ENCODE data around the gene HFE.
"Not testable (repeated sequence)": the region's sequence is repeated elsewhere in the genome, so short reads cannot be mapped to it uniquely, and the experiment has no call there.

The HFE gene, protein sequence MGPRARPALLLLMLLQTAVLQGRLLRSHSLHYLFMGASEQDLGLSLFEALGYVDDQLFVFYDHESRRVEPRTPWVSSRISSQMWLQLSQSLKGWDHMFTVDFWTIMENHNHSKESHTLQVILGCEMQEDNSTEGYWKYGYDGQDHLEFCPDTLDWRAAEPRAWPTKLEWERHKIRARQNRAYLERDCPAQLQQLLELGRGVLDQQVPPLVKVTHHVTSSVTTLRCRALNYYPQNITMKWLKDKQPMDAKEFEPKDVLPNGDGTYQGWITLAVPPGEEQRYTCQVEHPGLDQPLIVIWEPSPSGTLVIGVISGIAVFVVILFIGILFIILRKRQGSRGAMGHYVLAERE

DNA sequence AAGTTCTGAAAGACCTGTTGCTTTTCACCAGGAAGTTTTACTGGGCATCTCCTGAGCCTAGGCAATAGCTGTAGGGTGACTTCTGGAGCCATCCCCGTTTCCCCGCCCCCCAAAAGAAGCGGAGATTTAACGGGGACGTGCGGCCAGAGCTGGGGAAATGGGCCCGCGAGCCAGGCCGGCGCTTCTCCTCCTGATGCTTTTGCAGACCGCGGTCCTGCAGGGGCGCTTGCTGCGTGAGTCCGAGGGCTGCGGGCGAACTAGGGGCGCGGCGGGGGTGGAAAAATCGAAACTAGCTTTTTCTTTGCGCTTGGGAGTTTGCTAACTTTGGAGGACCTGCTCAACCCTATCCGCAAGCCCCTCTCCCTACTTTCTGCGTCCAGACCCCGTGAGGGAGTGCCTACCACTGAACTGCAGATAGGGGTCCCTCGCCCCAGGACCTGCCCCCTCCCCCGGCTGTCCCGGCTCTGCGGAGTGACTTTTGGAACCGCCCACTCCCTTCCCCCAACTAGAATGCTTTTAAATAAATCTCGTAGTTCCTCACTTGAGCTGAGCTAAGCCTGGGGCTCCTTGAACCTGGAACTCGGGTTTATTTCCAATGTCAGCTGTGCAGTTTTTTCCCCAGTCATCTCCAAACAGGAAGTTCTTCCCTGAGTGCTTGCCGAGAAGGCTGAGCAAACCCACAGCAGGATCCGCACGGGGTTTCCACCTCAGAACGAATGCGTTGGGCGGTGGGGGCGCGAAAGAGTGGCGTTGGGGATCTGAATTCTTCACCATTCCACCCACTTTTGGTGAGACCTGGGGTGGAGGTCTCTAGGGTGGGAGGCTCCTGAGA lies at the start of gene HFE:
Gene HFE (plus strand): TSS at position 146 of the 832 bp plus-strand sequence. CDS start 12 bp downstream, at position 158.
- DNase-seq = peak; percentile 2

DNA sequence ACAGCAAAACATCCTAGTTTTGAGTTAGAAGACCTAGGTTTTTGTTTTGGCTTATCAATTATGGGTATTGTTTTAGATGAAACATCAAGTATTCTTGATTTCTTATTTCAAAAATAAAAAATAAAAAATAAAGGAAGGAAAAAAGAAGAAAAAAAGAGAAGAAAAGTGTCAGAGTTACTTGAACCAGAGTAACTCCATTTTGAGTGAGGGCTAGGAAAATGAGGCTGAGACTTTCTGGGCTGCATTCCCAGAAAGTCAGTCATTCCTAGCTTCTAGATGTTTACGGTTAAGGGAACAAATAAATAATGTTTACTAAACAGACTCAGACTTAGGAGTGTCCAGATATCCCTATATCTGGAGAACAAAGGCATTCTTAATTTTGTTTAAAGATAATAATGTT lies 45.3 kb upstream of the HFE start:
- DNase-seq = no peak

DNA sequence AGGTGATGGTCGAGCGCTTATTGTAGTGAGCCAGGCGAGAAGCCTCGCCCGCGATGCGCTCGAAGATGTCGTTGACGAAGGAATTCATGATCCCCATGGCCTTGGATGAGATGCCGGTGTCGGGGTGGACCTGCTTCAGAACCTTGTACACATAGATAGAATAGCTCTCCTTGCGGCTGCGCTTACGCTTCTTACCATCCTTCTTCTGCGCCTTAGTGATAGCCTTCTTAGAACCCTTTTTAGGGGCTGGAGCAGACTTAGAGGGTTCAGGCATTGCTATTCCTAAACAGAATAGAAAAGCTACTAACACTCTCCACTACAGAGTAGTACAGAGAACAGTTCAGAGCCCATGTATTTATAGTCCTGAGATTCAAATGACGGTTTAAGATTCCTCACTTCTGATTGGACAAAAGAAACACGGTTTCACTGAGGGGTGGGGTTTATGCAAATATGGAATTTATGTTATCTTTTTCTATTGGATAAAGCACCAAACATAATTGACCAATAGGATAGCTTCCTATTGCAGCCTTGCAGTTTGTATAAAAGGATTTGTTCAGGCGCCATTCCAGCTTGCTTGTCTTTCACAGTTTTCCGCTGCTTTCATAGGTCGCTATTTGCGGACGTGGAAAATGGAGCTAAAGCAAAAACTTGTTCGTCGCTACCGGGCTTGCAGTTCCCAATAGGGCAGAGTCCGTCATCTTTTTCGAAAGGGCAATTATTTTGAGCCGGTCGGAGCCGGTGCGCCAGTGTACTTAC lies 43.7 kb upstream of the HFE start:
- DNase-seq = peak; percentile 95

DNA sequence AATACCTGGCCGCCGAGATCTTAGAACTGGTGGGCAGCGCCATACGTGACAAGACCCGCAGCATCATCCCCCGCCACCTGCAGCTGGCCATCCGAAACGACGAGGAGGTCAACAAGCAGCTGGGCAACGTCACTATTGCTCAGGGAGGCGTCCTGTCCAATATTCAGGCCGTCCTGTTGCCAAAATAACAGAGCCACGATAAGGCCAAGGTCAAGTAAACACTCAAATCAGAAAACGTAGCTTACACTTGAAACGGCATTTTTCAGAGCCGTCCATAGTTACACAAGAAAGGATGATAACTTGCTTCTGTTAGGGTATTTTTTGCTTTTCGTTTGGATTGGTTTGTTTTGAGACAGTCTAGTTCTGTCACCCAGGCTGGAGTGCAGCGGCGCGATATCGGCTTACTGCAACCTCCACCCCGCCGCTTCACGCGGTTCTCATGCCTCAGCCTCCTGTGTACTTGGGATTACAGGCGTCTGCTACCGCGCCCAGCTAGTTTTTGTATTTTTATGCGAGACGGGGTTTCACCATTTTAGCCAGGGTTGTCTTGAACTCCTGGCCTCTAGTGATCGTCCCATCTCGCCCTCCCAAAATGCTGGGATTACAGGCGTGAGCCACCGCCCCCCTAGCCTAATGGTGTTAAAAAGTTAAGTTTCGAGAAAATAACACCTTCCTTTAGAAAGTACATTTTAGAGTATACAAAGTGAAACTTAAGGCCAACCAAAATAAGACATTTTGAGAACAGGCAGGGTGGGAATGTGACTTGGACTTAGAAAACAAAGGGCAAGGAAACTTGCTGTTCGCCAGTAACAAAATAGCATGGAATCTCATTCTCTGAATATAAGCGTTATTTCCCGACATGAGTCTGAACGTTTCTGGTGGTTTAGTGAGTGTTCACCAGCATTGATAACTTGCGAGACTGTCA lies 42.8 kb upstream of the HFE start:
- peak; percentile 65 for DNase-seq

DNA sequence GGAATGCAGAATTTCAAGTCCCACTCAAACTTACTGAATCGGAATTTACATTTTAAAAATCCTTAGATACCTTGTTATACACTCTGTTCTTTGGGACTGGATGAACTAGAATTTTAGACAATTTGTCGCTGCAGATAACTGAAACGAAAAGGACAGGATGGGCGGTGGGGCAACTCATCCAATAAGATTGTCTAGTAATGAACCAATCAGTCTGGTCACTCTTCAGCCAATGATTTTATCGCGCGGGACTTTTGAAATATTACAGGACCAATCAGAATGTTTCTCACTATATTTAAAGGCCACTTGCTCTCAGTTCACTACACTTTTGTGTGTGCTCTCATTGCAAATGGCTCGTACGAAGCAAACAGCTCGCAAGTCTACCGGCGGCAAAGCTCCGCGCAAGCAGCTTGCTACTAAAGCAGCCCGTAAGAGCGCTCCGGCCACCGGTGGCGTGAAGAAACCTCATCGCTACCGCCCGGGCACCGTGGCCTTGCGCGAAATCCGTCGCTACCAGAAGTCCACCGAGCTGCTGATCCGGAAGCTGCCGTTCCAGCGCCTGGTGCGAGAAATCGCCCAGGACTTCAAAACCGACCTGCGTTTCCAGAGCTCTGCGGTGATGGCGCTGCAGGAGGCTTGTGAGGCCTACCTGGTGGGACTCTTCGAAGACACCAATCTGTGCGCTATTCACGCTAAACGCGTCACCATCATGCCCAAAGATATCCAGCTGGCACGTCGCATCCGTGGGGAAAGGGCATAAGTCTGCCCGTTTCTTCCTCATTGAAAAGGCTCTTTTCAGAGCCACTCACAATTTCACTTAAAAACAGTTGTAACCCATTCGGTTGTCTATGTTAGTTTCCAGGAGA lies 41.9 kb upstream of the HFE start:
- peak; percentile 91 for DNase-seq

DNA sequence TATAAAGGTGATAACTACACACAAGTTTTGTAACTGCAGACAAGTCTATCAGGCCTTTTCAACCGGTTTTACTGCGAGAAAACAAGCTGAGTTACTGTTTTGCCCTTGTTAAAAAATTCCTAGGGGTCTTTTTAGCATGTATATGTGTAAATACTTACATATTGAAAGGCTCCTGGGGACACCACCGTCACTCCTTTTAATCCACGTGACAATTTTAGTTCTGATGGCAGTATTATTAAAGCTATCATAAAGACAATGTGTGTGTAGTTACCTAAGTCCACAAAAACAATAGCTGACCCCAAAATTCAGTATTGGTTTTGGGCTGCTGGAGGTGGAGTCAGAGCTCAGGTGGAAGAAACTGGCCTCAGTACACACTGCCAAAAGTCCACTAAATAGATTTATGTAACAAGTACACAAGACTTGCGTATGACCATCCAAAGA lies 41.3 kb upstream of the HFE start:
- DNase-seq = no peak

DNA sequence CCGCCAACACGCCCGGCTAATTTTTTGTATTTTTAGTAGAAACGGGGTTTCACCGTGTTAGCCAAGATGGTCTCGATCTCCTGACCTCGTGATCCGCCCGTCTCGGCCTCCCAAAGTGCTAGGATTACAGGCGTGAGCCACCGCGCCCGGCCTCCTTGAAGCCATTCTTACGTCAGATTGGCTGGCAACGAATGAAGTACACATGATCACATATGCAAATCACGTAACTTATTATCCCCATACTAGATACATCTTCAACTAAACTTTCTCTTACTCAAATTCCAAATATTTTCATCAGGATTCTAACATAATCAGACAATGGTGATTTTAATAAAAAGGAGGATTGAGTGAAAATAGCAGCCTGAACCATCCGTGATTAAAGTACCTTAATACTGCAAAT lies 39.9 kb upstream of the HFE start:
- DNase-seq = not testable (repeated sequence)

DNA sequence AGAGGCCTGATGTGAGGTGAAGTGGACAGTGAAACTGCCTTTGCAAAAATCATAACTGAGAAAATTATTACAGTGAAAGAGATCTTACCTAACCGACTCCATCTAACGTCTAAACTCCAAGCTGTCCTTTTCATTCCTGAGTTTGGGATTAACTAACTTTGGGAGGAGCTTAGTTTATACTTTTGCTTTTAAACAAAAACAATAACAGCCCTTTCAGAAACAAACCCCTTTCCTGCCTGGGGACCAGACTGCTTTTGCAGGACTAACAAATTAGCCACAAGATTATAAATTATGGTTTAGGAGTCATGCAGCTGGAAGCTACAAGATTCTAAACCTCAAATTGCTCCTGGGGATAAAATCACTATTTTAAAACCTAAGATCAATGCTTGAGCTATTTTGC lies 38.6 kb upstream of the HFE start:
- no peak for DNase-seq

DNA sequence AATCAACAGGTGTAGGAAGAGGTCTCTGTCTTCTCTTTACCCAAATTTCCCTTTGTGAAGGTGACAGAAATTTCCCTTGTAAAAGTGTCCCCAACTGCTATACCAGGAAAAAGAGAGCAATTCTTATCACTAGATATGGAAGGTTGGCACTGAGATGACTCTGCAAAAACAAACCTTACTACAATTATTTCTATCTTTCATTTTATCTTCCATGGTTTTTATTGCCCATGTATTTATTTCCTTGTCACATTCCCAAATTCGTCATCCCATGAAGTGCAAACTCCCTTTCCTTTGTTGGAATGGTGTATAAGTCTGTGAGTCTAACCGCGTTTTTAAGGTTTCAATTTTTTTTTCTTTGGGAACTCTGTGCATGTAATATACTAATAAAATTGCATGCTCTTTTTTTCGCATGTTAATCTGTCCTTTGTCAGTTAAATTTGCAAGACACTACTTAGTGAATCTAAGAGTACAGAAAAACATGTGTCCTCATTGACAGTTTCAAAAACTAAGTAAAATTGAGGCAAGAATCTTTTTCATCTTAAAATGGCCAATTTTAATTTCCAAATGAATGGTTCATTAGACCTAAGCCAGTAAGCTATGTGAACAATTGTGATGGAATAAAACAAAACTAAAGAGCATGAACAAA lies 35.4 kb upstream of the HFE start:
- DNase-seq = no peak

DNA sequence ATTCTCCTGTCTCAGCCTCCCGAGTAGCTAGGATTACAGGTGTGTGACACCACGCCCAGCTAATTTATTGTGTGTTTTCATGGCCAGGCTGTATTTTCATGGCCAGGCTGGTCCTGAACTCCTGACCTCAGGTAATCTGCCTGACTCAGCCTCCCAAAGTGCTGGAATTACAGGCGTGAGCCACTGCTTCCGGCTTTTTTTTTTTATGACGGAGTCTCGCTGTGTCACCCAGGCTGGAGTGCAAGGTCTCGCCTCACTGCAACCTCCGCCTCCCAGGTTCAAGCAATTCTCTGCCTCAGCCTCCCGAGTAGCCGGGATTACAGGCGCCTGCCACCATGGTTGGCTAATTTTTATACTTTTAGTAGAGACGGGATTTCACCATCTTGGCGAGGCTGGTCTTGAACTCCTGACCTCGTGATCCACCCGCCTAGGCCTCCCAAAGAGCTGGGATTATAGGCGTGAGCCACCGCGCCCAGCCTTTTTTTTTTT lies 34.4 kb upstream of the HFE start:
- DNase-seq = not testable (repeated sequence)

DNA sequence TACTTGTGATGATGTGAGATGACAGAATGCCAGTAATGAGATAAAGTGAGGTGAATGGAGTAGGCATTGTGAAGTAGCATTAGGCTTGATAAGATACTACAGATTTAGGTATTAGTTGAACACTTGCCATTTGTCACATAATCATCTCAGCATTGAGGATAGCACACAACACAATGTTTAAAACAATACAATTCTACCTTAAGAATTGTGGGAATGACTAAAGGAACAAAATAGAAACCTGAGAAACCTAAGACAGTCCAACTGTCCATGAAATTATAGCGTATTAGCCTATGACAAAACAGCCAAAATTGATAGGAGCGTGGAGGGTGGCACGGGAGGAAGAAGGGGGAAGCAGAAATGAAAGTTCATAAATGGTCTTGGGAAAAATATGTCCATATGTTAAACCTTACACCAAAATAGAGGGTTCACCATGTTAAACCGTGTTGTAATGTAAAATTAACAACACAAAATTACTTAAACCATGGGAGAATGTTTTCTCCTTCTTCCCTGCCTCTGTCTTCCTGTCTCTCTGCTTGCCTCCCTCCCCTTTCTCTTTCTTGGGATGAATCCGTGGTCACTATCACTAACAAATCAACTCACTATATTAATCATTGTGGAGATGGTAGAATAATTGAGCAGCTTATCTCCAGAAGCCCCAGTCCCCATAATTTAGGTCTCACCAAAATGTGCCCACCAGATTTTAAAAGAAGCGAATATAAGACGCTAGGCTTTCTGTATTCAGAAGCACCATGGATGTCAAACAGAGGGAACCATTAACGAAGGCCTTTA lies 33.0 kb upstream of the HFE start:
- DNase-seq = no peak

DNA sequence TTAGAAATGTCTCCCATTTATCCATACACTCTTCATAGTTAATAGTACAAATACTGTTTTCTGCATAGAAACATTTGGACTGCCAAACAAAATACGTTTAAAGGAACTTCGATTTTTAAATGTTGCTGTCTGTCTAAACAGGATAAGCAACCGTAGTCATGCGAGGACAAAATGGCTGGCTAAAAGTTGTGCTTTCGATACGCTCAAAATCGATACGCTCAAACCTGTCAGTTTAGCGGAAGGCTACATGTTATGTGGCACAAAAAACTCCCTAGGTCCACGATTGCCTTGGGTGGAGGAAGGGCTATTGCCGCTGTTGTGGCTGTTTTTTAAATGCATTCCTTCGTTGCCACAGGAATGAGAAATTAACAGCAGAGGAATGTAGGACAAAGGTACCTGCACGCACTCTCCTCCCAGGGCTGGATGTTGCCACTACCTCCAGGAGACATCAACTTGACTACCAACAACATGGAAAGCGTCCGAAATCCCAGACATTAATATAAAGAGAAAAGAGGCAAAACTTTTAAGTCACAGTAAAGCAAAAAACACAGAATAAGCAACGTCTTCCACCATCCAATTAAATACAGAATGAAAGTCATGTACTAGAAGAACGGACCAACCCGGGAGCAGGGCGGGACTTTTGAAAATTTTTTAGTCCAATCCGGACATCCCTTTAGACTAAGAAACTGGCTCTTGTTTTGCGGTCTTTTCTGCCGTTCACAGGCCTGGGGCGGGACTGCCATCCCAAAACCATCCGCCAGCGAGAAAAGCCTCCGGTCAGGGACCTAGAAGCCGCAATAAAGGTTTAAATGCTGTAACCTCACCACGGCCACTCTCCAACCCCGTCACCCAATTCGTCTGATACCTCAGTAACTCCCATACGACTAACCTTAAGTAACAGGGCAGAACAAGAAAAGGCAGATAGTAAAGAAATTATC lies 32.2 kb upstream of the HFE start:
- DNase-seq = peak; percentile 85

DNA sequence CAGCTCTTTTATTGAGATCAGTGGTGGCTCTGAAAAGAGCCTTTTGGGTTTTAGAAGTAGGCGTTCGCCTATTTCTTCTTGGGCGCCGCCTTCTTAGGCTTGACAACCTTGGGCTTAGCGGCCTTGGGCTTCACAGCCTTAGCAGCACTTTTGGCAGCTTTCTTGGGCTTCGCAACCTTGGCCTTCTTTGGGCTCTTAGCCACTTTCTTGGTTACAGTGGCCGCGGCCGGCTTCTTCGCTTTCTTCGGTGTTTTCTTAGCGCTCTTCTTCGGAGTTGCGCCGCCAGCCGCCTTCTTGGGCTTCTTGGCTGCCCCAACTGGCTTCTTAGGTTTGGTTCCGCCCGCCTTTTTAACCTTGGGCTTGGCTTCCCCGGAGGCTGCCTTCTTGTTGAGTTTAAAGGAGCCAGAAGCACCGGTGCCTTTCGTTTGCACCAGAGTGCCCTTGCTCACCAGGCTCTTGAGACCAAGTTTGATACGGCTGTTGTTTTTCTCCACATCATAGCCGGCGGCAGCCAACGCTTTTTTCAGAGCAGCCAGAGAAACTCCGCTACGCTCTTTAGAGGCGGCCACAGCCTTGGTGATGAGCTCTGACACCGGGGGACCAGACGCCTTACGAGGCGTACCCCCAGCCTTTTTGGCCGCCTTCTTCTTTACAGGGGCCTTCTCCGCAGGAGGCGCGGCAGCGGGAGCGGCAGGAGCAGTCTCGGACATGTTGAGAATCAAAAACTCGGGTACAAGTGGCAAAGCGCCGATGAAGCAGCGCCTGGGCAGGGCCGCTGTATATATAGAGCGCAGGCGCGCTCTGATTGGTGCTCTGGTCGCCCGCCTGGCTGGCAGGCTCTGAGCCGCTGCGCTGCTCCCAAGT lies 31.3 kb upstream of the HFE start:
- DNase-seq = peak; percentile 79

DNA sequence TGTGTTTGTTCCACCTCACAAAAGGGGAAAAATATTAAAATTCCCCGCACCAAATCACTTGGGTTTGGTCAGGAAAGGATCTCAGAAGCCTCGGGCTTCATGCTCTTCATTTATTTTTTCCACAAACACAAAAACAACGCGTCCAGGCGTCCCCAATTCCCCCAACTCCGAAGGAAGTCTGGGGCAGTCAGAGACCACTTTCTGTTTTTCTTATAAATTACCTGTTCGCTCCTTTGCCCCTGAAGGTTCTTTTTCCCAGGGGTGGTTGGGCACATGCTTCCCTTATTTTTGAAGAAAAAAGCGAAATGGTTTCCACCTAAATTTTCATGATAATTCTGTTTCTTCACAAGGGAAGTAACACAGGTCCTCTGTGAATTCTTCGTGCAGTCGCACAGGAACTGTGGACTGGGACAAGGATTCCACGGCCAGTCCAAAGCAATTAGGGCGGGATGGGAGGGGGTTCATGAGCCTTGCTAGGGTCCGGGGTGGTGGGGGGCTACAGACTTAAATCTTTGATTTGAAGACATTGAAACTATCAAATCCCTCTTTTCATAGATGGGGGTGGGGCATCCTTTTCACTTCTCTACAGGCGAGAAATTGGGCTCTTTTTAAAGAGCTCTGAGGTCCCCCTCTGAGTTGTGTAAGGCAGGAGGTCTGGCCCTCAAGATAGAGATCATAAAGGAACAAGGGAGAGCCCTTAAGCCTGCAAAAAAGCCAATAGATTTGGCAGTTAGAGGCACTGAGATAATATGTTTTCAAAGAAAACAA lies 30.5 kb upstream of the HFE start:
- no peak for DNase-seq

DNA sequence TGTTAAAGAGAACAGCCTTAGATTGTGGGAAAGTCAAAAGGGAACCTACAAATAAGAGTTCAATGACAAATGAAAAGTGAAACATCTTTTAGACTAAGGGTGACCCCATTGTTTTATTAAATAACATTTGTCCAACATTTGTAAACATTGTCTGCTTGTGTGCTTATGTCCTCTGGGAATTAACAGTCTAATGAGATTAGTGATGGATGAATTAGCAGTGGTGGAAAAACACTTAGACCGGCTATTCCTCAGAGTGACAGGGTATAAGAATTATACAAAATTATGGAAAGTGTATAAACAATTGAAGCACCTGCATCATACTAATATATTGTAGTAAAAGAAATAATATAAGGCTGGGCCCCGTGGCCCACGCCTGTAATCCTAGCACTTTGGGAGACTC lies 29.3 kb upstream of the HFE start:
- no peak for DNase-seq

DNA sequence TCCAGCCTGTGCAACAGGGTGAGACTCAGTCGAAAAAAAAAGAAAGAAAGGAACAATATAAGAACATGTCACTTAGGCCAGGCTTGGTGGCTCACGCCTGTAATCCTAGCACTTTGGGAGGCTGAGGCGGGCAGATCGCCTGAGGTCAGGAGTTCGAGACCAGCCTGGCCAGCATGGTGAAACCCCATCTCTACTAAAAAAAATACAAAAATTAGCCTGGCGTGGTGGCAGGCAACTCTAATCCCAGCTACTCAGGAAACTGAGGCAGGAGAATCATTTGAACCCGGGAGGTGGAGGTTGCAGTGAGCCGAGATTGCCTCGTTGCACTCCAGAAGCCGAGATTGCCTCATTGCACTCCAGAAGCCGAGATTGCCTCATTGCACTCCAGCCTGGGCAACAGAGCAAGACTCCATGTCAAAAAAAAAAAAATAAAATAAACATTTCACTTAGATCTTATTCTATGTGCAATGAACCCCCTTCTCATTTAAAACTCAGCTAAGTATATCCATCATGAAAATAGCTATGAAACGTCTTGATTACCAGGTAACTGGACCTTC lies 28.7 kb upstream of the HFE start:
- DNase-seq = not testable (repeated sequence)

All from NCI-H774 (cell line).